GM19455 (cell line): ENCODE results near the gene SLC35F3.
"Not testable (repeated sequence)": the region's sequence is repeated elsewhere in the genome, so short reads cannot be mapped to it uniquely, and the experiment has no call there.

Source experiments
- ATAC-seq: cut with Tn5 transposase; IDR thresholded peaks from one replicate; pipeline ENCODE4 v1.9.1; 2021; ENCODE audit not compliant: unreplicated experiment

The SLC35F3 gene

GRCh38 chr1:233904633-233905415 is at the start of gene SLC35F3:
TSS of gene SLC35F3 (plus strand) at chr1:233904676.
- no peak for ATAC-seq

GRCh38 chr1:233859446-233859845 is 45.0 kb upstream of the SLC35F3 start:
- ATAC-seq = no peak

GRCh38 chr1:233863901-233864545 is 40.5 kb upstream of the SLC35F3 start:
- no peak for ATAC-seq

- ATAC-seq = no peak
Measured at GRCh38 chr1:233864578-233864977, 39.9 kb upstream of the SLC35F3 start.

GRCh38 chr1:233865216-233865615 is 39.3 kb upstream of the SLC35F3 start:
- ATAC-seq = no peak

GRCh38 chr1:233865902-233866301 is 38.6 kb upstream of the SLC35F3 start:
- ATAC-seq = no peak

- no peak for ATAC-seq
Measured at GRCh38 chr1:233867028-233867427, 37.4 kb upstream of the SLC35F3 start.

- ATAC-seq = no peak
Measured at GRCh38 chr1:233868461-233868860, 36.0 kb upstream of the SLC35F3 start.

- no peak for ATAC-seq
Measured at GRCh38 chr1:233869680-233870079, 34.8 kb upstream of the SLC35F3 start.

GRCh38 chr1:233873666-233874065 is 30.8 kb upstream of the SLC35F3 start:
- ATAC-seq = no peak

GRCh38 chr1:233879841-233880240 is 24.6 kb upstream of the SLC35F3 start:
- no peak for ATAC-seq

GRCh38 chr1:233883671-233884070 is 20.8 kb upstream of the SLC35F3 start:
- no peak for ATAC-seq

- ATAC-seq = no peak
Measured at GRCh38 chr1:233884461-233885151, 19.9 kb upstream of the SLC35F3 start.

- no peak for ATAC-seq
Measured at GRCh38 chr1:233885196-233885920, 19.1 kb upstream of the SLC35F3 start.

GRCh38 chr1:233891151-233891550 is 13.3 kb upstream of the SLC35F3 start:
- not testable (repeated sequence) for ATAC-seq

- peak; percentile 99 for ATAC-seq
Measured at GRCh38 chr1:233897325-233898162, 6.9 kb upstream of the SLC35F3 start.

GRCh38 chr1:233901495-233901894 is 3.0 kb upstream of the SLC35F3 start:
- no peak for ATAC-seq

GRCh38 chr1:233905416-233906051 is 1.1 kb downstream of the SLC35F3 start:
- ATAC-seq = no peak

GRCh38 chr1:233907151-233907550 is 2.7 kb downstream of the SLC35F3 start:
- no peak for ATAC-seq

- no peak for ATAC-seq
Measured at GRCh38 chr1:233908092-233908491, 3.6 kb downstream of the SLC35F3 start.
